D721Med (cell line): Measurements from ENCODE around the gene C8A.
A peak's percentile ranks its signal among the peaks of the same experiment; 100 is the strongest.

Source experiments
- DNase-seq: peaks from one replicate; pipeline ENCODE4 v3.0.0; 2011; ENCODE audit warnings: low spot score; ENCODE audit not compliant: insufficient read length
- FAIRE-seq: peaks from 2 replicates; lab custom pipeline; 2011; peaks lifted over from hg19 to GRCh38; lab: Jason Lieb, UNC
- TF ChIP-seq, protein P1 (sequence below): IDR thresholded peaks from 2 replicates; pipeline ENCODE4 v1.5.1; 2012; ENCODE audit warnings: mild to moderate bottlenecking, control low read depth; ENCODE audit not compliant: insufficient read depth; ENCODE audit errors: missing control alignments

C8A gene

DNA sequence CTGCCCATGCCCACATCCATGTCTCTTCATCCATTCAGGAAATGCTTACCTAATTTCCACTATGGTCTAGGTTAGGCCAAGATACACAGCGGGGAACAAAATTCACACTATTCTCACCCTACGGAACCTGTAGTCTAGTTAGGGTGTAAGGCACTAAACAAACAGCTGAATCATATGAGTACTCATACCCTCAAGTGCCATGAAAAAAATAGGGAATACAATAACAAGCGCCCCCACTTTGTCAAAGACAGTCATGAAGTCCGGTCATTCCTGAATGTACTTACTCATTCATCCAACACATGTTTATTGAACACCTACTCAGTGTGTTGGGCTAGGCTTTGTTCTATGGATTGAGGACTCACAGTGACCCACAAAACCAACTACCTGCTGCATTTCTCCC is 29.2 kb upstream of the C8A start:
- TF ChIP-seq, protein P1, sequence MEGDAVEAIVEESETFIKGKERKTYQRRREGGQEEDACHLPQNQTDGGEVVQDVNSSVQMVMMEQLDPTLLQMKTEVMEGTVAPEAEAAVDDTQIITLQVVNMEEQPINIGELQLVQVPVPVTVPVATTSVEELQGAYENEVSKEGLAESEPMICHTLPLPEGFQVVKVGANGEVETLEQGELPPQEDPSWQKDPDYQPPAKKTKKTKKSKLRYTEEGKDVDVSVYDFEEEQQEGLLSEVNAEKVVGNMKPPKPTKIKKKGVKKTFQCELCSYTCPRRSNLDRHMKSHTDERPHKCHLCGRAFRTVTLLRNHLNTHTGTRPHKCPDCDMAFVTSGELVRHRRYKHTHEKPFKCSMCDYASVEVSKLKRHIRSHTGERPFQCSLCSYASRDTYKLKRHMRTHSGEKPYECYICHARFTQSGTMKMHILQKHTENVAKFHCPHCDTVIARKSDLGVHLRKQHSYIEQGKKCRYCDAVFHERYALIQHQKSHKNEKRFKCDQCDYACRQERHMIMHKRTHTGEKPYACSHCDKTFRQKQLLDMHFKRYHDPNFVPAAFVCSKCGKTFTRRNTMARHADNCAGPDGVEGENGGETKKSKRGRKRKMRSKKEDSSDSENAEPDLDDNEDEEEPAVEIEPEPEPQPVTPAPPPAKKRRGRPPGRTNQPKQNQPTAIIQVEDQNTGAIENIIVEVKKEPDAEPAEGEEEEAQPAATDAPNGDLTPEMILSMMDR = no peak
- no peak for FAIRE-seq
- DNase-seq = no peak

DNA sequence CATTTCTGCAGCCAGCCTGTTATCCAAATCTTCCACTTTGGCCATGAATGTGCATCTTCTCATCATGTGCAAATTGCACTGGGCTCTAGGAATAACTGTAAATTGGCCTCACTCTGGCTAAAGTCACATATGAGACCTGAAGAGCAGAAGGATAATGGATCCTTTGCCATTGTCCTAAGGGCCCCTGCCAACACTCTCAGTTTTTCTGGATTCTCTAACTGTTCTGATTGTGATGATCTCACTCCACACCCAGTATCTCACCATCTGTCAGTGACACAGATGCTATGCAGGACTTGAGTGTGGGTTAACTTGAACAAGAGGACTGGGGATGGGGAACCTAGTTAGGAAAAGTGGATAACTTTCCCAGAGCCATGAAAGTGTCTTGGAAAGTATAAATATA is 26.9 kb upstream of the C8A start:
- FAIRE-seq (no peak), DNase-seq (no peak)
- TF ChIP-seq, protein P1 = no peak

DNA sequence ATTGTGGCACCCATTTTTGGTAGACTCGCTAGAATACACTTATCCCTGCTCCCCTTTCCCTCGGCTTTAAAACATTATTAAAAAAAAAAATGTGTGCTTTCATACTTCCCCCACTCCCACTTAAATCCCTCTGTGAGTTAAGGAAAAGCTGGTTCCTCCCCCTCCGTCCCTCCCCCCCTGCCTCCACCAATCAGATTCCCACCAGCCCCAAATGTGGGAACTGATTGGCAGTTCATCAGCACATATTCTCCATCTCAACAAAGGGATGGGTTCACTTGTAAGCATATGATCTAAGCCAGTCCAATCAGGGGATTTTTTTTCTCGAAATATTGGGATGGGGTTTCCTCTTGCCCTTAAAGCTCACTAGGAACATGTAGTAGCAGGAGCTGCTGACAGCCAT is 24.5 kb upstream of the C8A start:
- DNase-seq (no peak), FAIRE-seq (no peak)

DNA sequence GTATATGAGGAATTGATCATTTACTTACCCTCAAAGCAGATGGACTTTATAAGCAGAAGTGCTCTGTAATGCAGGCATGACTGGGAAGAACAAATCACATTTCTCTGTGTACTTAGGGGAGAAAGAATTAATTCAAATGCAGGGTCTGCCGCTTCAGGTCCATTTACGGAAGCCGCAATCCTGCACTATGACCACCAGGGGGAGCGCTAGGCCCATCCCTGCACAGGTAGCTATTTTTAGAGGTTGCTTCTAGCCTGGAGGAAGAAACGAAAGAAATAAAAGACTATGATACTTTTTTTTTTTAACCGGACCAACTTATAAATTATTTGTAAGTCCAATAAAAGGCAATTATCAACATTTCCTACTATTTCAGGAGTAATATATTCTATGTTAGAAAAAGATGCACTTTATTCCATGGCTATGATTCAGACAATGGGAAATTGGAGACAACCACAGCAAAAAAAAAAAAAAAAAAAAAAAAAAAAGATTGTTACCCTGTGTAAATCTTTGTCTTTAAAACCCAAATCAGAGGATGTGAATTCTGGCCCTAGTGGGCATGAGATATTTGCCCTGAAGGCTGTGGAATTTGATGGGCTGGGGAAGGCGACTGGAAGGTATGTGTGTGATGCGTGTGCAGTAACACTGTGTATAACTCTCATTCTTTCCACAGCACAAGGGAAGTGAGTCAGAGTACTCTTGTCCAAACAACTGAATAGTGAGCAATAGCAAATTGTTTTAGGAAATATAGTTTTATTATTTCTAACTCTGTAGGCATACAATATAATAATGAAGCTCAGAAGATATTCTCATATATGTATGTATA is 22.5 kb upstream of the C8A start:
- peak; percentile 34 for DNase-seq

More for the DNA sequence above, 24.5 kb upstream of the C8A start:
- TF ChIP-seq, protein P1 = no peak

DNA sequence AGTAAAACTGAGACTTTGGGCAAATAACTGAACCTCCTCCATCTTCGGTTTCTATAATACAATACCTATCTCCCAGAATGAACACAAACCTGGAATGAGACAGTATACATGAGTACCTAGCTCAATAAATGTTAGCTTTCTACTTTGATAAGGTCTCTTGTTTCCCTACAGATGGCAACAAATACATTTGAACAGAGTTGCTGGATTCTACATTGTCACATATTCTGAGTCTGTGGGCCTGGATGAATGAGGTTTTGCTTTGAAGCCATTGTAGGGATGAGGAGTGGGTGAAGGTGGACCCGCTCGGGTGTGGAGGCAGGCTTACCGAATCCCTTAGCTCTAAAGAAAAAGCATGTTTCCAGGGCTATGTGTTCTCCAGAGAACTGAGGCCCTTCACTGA is 21.5 kb upstream of the C8A start:
- FAIRE-seq (no peak), DNase-seq (no peak)
- TF ChIP-seq, protein P1 = no peak

More for the DNA sequence above, 22.5 kb upstream of the C8A start:
- TF ChIP-seq, protein P1 = peak; percentile 98
- no peak for FAIRE-seq

DNA sequence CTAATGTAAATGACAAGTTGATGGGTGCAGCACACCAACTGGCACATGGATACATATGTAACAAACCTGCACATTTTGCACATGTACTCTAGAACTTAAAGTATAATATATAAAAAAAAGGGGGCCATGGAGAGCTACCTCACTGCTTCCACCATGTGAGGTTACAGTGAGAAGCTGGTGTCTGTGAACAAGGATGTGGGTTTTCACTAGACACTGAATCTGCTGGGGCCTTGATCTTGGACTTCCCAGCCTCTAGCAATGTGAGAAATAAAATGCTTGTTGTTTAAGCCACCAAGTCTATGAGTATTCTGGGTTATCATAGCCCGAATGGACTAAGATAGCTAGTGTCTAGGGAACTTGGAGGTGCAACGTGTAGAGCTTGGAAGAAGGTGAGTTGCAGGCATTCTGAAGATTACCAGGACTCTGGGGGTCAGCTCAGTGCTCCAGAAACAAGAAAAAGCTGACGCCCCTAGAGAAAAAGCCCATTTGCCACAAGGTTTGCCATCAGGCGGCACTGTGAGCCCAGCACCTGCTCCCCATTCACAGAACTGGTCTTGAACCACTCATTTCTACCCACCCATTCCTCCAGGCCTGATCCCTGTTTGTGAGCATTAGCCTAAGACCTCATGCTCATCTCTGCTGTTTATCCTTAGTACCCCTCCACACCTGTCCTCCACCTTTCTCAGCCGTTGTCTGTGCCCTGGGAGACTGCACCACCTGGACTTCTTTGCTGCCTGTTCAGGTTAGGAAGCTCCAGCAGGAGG is 20.3 kb upstream of the C8A start:
- FAIRE-seq (no peak), DNase-seq (no peak)
- TF ChIP-seq, protein P1 = no peak

DNA sequence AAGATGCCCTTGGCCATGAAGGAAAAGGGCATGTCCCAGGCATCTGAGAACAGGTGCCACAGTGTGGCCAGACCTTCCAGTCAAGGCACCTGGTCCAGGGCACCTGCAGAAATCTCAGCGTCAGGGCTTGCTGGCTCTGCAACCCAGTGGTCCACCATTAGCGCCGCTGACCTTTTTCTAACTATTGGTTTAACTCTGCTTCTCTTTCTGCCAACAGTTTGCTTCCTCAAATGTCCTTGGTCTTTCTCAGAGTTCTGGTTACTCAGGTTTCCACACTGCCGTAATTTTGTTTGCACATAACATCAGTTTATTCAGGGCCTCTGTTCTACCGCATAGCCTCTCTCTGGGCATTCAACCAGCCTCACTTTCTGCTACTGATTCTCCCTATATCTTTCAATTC is 18.9 kb upstream of the C8A start:
- DNase-seq (no peak), FAIRE-seq (no peak)
- TF ChIP-seq, protein P1 = no peak
